ENCODE data around the gene MACO1.

Gene MACO1

GRCh38 chr1:25428475-25429166, 2.1 kb upstream of the MACO1 start:
- DNase-seq (ENCODE audit: extremely low spot score): no peak
- CTCF ChIA-PET: interaction anchor here (0.8 to 1.0 kb wide), 3 partner anchors 8 to 382 kb away, joined by 3 read pairs; no protein-coding TSS in a partner anchor
- TF ChIP-seq CTCF (IDR thresholded peaks at IDR 0.05; ENCODE audit: control extremely low read depth, extremely low read depth, low read depth, missing control alignments): no peak
- POLR2A ChIA-PET: no interaction called here

- no peak for TF ChIP-seq CTCF (IDR thresholded peaks at IDR 0.05; ENCODE audit: control extremely low read depth, extremely low read depth, low read depth, missing control alignments)
- ChIA-PET POLR2A (interaction anchor here (0.7 kb wide), 1 partner anchor 1115 kb away, joined by 3 read pairs; no protein-coding TSS in a partner anchor), CTCF (interaction anchor here (0.7 to 2.3 kb wide), 7 partner anchors 10 to 88 kb away, joined by 3 to 7 read pairs (median 4); no protein-coding TSS in a partner anchor)
- no peak for DNase-seq (ENCODE audit: extremely low spot score)
These were observed 527 bp downstream of the MACO1 start for GRCh38 chr1:25430967-25431881.

GRCh38 chr1:25431955-25432719, 1.4 kb downstream of the MACO1 start:
- POLR2A ChIA-PET: interaction anchor here (0.7 kb wide), 1 partner anchor 1114 kb away, joined by 3 read pairs; no protein-coding TSS in a partner anchor
- DNase-seq (ENCODE audit: extremely low spot score): no peak
- TF ChIP-seq CTCF (IDR thresholded peaks at IDR 0.05; ENCODE audit: control extremely low read depth, extremely low read depth, low read depth, missing control alignments): no peak

GRCh38 chr1:25432749-25433388, 2.2 kb downstream of the MACO1 start:
- TF ChIP-seq CTCF (IDR thresholded peaks at IDR 0.05; ENCODE audit: control extremely low read depth, extremely low read depth, low read depth, missing control alignments): no peak
- DNase-seq (ENCODE audit: extremely low spot score): no peak
- CTCF ChIA-PET: interaction anchor here (1.0 to 2.3 kb wide), 3 partner anchors 8 to 22 kb away, joined by 3 to 7 read pairs (median 7); no protein-coding TSS in a partner anchor
- POLR2A ChIA-PET: no interaction called here

More at GRCh38 chr1:25431955-25432719, 1.4 kb downstream of the MACO1 start:
- CTCF ChIA-PET: interaction anchor here (0.7 to 2.3 kb wide), 5 partner anchors 9 to 88 kb away, joined by 3 to 7 read pairs (median 3); no protein-coding TSS in a partner anchor

- POLR2A ChIA-PET: no interaction called here
- no peak for TF ChIP-seq CTCF (IDR thresholded peaks at IDR 0.05; ENCODE audit: control extremely low read depth, extremely low read depth, low read depth, missing control alignments)
- DNase-seq (ENCODE audit: extremely low spot score): no peak
- CTCF ChIA-PET: interaction anchor here (1.7 kb wide), 1 partner anchor 17 kb away, joined by 7 read pairs; no protein-coding TSS in a partner anchor
These were observed 2.9 kb downstream of the MACO1 start for GRCh38 chr1:25433389-25434186.
